Dermis microvascular lymphatic vessel endothelial cell (primary cell): Measurements from ENCODE around the gene SGPP2. TPM values are rescaled to one million over a fixed set of nuclear protein-coding genes. Genes with fewer than 3 reads are reported as not detected.
A peak's percentile ranks its signal among the peaks of the same experiment; 100 is the strongest.
"Not testable (repeated sequence)": the region's sequence is repeated elsewhere in the genome, so short reads cannot be mapped to it uniquely, and the experiment has no call there.

Experiments
- DNase-seq, 2 donors: peaks; one replicate each; pipeline versions ENCODE4 v3.0.0 to v3.0.0-alpha.2; 2010; ENCODE audit warnings: low read depth in 2 of 2
- total RNA-seq: library from RNA; depleted of rRNA; stranded (reverse); fragments of >200 nt; gene quantifications from 2 replicates; pipeline ENCODE4 v1.2.1, GENCODE V29; 2014

SGPP2 gene
- total RNA-seq, 1 donor from 2014 or later = not detected

GRCh38 chr2:222576171-222577081 is 152.1 kb downstream of the SGPP2 start:
- peak in 1 of 2 donors; percentile 28 for DNase-seq

GRCh38 chr2:222577341-222577740 is 153.0 kb downstream of the SGPP2 start:
- DNase-seq = no peak

- DNase-seq = no peak
These were observed 158.6 kb downstream of the SGPP2 start for GRCh38 chr2:222582928-222583327.

- DNase-seq = not testable (repeated sequence)
These were observed 160.2 kb downstream of the SGPP2 start for GRCh38 chr2:222584589-222584988.

- no peak for DNase-seq
These were observed 167.3 kb downstream of the SGPP2 start for GRCh38 chr2:222591661-222592060.

GRCh38 chr2:222592176-222592575 is 167.8 kb downstream of the SGPP2 start:
- DNase-seq = no peak

GRCh38 chr2:222594679-222595078 is 170.3 kb downstream of the SGPP2 start:
- DNase-seq = peak in 1 of 2 donors; percentile 23

GRCh38 chr2:222595581-222595980 is 171.2 kb downstream of the SGPP2 start:
- DNase-seq = no peak

- DNase-seq = no peak
These were observed 174.3 kb downstream of the SGPP2 start for GRCh38 chr2:222598611-222599010.

- no peak for DNase-seq
These were observed 179.2 kb downstream of the SGPP2 start for GRCh38 chr2:222603501-222603900.

GRCh38 chr2:222604749-222605515 is 180.6 kb downstream of the SGPP2 start:
- no peak for DNase-seq

- DNase-seq = no peak
These were observed 182.0 kb downstream of the SGPP2 start for GRCh38 chr2:222606306-222606705.

- DNase-seq = no peak
These were observed 183.7 kb downstream of the SGPP2 start for GRCh38 chr2:222608081-222608480.

- no peak for DNase-seq
These were observed 185.0 kb downstream of the SGPP2 start for GRCh38 chr2:222609381-222609780.

Other genes with a start within 250 kb of the SGPP2 start
- gene PAX3, start 125.5 kb upstream of the SGPP2 start, total RNA-seq = not detected in 2 replicates
- 8.2 and 9.6 TPM in 2 replicates for gene FARSB, start 231.5 kb downstream of the SGPP2 start, total RNA-seq
- gene MOGAT1, start 247.1 kb downstream of the SGPP2 start, total RNA-seq = not detected in 2 replicates